ENCODE data around the gene ADAMTS17.

The ADAMTS17 gene

DNA sequence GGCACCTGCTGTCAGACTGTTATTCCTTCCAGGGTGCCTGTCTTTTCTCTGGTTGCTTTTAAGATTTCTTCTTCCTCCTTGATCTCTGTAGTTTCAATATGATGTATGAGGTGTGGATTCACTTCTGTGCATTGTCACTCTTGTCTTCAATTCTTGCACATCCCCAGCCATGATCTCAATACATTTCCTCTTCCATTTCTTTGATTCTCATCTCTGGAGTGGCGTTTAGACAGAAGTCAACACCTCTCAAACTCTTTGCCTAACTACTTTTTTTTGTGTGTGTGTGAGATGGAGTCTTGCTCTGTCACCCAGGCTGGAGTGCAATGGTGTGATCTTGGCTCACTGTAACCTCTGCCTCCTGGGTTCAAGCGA is 384.1 kb downstream of the ADAMTS17 start:
- H3K36me3 ChIP-seq: no peaks in the 10 kb centered on the region
- H3K9me3 ChIP-seq (ENCODE audit: severe bottlenecking): no peaks in the 10 kb centered on the region
- no peak for DNase-seq
- peaks cover 9% of the 10 kb centered on the region for H3K27me3 ChIP-seq (ENCODE audit: insufficient read depth, low read depth, severe bottlenecking)
- no peak for TF ChIP-seq CTCF (IDR thresholded peaks at IDR 0.05; ENCODE audit: low read depth, low read length)
- H3K4me3 ChIP-seq (ENCODE audit: low read depth, low read length): no peak overlapping the region
- H3K27ac ChIP-seq: no peak overlapping the region

DNA sequence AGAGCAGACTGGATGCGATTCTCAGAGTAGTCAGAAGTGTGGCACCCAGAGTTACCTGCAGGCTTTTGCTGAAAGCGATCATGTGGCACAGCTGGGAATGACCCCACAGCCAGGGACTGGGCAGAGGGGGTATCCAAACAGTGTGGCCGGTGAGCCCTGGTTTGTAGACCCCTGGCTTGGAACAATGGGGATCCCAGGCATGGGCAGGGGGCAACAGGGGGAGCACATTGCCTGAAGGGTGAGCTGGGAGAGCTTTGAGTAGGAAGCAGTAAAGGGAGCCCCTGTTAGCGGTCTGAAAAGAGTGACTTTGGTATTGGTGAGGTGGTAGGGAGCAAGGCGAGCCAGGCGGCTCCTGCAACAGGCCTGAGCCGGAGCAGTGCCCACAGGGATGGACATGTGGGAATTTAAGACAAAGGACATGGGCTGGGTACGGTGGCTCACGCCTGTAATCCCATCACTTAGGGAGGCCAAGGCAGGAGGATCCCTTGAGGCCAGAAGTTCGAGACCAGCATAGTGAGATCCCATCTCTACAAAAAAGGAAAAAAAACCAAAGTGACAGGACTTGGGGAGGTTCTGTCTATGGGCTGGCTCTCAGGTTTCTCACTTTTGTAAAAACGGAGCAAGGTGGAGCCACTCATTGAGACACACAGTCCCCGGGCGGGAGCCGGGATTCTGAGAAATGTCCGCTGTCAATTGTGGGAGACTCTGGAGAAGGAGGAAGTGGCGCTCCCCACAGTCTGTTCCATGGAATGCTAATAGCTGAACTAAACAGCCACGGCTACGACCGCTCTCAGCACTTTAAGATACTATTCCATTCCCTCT is 384.7 kb downstream of the ADAMTS17 start:
- H3K9me3 ChIP-seq (ENCODE audit: severe bottlenecking): no peaks in the 10 kb centered on the region
- no peaks in the 10 kb centered on the region for H3K36me3 ChIP-seq
- no peak overlapping the region for H3K4me3 ChIP-seq (ENCODE audit: low read depth, low read length)
- DNase-seq: no peak
- peaks cover 9% of the 10 kb centered on the region for H3K27me3 ChIP-seq (ENCODE audit: insufficient read depth, low read depth, severe bottlenecking)
- H3K27ac ChIP-seq: no peak overlapping the region
- no peak for TF ChIP-seq CTCF (IDR thresholded peaks at IDR 0.05; ENCODE audit: low read depth, low read length)

DNA sequence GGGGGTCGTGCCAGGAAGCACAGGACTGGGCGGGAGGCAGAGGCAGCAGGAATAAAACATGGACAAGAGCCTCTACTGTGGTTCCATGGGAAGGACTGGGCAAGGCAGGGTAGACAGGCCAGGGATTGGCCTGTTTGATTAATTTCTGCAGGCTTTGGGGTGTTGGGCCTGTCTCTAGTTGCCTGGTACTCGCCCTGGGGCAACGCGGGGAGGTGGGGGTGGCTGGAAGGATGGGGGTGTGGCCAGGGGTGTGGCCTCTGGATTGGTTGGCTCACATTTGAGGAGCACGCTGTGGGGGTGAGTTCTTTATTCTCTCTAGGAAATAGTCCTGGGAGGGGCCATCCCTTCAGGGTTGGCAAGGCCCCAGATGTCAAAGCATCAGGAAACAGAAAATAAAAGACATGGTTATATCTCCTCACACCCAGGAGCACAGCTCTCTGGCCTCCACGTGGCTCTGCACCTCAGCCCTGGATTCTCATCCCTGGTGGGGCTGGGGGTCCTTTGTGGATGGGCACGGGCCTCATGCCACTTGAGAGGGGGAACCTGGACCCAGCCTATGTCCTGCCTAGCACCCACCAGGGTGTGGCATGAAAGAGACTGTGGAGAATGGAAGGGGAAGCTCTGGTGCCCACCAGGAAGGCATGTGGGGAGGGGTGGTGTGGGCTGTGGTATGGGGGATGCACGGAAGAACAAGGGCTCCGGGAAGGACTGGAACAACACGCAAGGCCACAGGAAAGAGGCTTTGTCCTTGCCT is 385.6 kb downstream of the ADAMTS17 start:
- H3K27ac ChIP-seq: no peak overlapping the region

GRCh38 chr15:99955532-99955931 is 386.2 kb downstream of the ADAMTS17 start:
- Histone ChIP-seq H3K9me3 (ENCODE audit: severe bottlenecking) (no peaks in the 10 kb centered on the region), H3K27ac (no peak overlapping the region), H3K36me3 (no peaks in the 10 kb centered on the region), H3K27me3 (ENCODE audit: insufficient read depth, low read depth, severe bottlenecking) (peaks cover 12% of the 10 kb centered on the region), H3K4me3 (ENCODE audit: low read depth, low read length) (no peak overlapping the region)
- TF ChIP-seq CTCF (IDR thresholded peaks at IDR 0.05; ENCODE audit: low read depth, low read length): no peak
- DNase-seq: no peak

More for the DNA sequence above, 385.6 kb downstream of the ADAMTS17 start:
- no peak for DNase-seq
- H3K4me3 ChIP-seq (ENCODE audit: low read depth, low read length): no peak overlapping the region
- H3K36me3 ChIP-seq: no peaks in the 10 kb centered on the region
- peaks cover 9% of the 10 kb centered on the region for H3K27me3 ChIP-seq (ENCODE audit: insufficient read depth, low read depth, severe bottlenecking)
- no peak for TF ChIP-seq CTCF (IDR thresholded peaks at IDR 0.05; ENCODE audit: low read depth, low read length)
- no peaks in the 10 kb centered on the region for H3K9me3 ChIP-seq (ENCODE audit: severe bottlenecking)

DNA sequence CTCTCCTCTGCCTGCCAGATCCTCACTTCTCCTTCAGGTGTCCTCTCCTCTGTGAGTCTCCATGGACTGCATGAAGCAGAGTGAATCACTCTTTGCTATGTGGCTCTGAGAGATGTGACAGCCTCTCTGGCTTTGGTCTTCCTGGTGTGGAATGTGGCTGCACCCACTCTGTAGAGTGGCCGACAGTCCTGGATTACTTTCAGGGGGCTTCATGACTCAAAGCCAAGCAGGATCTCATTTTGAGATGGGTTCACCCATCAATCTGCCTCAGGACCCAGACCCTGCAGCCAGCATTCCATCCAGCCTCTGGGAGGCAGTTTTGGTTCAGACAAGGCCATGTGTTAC is 386.6 kb downstream of the ADAMTS17 start:
- Histone ChIP-seq H3K27ac (no peak overlapping the region), H3K27me3 (ENCODE audit: insufficient read depth, low read depth, severe bottlenecking) (peaks cover 12% of the 10 kb centered on the region), H3K9me3 (ENCODE audit: severe bottlenecking) (no peaks in the 10 kb centered on the region), H3K4me3 (ENCODE audit: low read depth, low read length) (no peak overlapping the region), H3K36me3 (no peaks in the 10 kb centered on the region)
- TF ChIP-seq CTCF (IDR thresholded peaks at IDR 0.05; ENCODE audit: low read depth, low read length): no peak
- no peak for DNase-seq
